Tibial nerve (tissue), 4 donors: ENCODE measurements around the gene MARF1.

ENCODE experiments used
- CTCF ChIP-seq, 5 experiments: fragments of 200-600 bp in 3 of 5; fragments of 450-650 bp in 2 of 5; sonication (generic) in 3 of 5; IDR thresholded peaks; one replicate each; pipeline ENCODE4 v1.5.1; 2016 to 2019; ENCODE audit warnings: antibody characterized with exemption in 5 of 5, mild to moderate bottlenecking in 3 of 5, moderate library complexity in 2 of 5
- EP300 ChIP-seq, 2 donors: sonication (generic); formaldehyde crosslinking; IDR thresholded peaks; one replicate each; pipeline ENCODE4 v1.6.1; 2017; ENCODE audit warnings: antibody characterized with exemption in 2 of 2, mild to moderate bottlenecking in 1 of 2

- no peak for TF ChIP-seq CTCF (IDR thresholded peaks at IDR 0.05)
- TF ChIP-seq EP300 (IDR thresholded peaks at IDR 0.05): no peak
These were observed 44.2 kb downstream of the MARF1 start for GRCh38 chr16:15598648-15599190.
